Stimulated activated CD8-positive, alpha-beta memory T cell treated with anti-CD3 and anti-CD28 coated beads, Interleukin-15, amount 100 ng/mL, for 24 hours (primary cell): ENCODE results near the gene SLC6A19.

Experiments used
- DNase-seq: peaks from one replicate; pipeline ENCODE4 v3.0.0-alpha.2; 2020; ENCODE audit warnings: low read depth

The SLC6A19 gene

DNA sequence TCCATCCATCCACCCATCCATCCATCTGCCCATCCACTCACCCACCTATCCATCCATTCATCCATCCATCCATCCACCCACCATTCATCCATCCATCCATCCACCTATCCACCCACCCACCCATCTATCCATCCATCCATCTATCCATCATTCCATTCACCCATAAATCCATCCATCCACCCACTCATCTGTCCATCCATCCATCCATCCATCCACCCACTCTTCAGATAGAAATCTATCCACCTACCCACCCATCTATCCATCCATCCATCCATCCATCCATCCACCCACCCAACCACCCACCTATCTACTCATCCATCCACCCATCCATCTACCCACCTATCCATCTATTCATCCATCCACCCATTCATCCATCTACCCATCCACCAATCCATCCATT lies 35.0 kb upstream of the SLC6A19 start:
- no peak for DNase-seq

DNA sequence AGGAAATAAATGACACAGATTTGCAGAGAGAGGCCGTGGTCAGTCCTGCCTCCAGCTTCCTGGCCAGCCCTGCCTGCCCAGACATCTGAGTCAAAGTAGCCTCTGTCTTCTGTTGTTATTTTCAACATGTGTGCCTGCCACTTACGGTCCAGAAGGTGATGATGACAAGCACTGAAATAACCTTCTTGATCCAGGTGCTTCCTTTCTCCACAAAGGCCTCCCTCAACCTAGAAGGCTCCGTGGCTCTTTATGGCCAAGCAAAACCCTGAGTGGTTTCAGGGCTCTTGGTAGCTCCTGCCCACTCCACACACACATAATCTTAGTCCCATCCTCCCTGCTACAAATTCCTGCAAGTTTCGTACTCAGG lies 34.1 kb upstream of the SLC6A19 start:
- no peak for DNase-seq

DNA sequence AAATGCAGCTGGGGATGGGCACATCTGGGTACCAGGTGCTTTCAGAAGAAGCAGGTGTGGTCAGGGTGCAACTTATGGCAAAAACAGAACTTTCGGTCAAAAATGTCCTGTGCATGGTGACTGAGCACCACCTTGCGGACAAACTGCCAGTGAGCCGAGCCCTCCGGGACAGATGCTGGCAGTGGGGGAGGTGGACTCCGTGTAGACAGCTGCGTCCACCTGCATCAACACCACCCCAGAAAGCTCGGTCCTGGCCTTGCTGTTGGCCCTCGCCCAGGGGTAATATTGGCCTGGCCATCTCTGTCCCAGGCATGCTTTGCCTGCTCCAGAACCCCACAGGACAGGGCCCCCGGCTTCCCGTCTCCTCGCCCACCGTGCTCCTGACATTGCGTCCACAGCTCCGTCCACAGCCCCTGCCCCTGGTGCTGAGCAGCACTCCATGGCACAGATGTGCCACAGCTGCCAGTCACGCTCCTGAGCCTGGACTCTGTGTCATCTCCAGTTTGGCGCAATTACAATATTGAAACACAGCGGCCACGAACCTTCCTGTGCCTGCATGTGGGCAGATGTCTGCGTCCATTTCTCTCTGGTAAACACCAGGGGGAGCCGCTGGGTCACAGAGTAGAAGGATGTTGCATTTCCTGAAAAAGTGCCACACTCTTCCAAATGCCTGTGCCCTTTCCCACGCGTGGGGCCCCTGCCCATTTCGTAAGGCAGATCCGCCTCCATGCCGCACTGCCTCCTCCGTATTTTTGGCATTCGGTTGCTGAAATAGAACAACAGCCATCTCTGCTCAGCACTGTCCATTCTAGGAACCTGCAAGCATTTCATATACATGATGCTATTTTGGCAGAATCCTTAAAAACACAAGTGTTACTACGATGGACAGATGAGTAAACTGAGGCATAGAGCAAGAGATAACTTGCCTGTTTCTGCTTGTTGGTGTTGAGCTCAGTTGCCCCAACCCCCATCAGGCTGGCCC lies 33.4 kb upstream of the SLC6A19 start:
- peak; percentile 21 for DNase-seq

DNA sequence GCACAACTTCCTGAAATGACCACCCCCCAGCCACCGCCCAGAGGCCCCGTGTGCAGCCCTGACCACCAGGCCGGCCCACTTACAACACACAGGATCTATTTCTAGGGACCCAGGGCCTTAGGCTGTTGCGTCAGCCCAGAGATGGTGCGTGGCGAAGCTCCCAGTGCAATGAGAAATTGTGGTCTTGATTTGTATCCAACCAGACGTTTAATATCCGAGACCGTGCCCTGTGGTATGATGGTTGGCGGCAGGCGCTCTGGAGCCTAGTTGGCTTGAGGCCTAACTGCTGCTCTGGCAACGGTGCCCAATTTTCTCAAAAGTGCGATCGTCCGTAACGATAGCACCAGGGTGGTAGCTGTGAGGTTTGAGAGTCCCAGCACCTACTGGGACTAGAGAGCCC lies 32.6 kb upstream of the SLC6A19 start:
- DNase-seq = no peak

DNA sequence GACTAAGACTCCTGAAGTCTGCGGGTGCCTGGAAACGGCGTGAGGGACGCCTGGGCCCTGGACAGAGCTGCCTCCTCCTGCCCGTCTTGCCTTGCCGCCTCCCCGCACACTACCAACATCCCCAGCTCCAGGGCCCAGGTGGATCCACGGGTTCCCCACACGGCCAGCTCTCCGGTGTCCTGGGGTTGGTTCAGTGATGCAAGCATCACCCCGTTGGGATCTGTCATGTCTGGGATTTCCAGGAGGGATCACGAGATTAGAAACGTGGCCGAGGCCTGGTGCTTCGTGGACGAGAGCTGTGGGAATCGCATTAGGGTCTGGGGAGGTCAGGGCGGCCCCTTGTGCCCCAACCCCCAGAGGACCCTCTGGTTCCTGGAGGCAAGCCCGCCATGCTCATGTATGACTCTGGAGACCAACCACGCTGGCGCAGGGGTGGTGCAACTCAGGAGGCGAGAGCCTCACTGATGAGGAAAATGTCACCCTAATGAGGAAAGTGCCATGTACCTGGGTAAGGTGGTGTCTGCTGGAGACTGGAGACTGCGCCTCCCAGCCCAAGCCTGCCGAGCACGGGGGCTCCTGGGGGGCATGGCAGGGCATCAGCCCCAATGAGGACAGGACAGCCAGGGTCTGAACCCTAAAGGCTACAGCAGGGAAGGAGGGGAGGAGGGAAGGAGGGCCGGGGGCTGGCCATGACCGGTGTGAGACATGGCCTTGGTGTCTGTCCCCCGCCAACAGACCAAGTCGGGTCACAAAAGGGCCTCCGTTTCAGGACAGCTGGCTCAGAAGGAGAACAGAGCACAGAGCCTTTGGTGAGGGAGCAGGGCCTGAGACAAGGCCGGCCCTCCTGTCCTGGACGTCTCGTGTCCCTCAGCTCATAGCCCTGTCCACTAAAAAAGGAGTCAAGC lies 31.9 kb upstream of the SLC6A19 start:
- no peak for DNase-seq

DNA sequence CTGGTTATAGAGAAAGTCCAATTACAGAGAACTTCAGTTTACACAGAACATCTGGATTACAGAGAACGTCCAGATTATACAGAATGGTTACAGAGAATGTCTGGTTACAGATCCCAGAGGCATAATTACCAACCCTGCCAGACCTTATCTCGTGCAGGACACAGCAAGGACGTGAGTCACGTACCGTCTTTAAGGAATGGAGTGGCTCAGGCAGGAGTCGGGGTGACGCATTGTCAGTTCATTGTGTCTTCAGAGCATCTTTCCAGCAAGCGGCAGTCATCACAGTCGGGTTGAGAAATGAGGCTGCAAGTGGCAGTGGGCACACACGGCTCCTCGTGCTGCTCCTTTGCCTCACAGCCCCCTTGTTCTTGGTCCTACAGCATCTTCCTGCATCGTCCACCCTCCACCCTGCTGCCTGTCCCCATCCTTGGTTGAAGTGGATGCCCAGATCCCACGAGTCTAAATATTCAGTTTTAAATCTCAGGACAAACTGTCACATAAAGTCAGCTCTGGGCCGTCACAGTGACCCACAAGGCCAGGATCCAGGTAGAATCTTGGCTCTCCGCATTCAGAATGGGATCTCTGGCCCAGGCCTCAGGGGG lies 30.0 kb upstream of the SLC6A19 start:
- no peak for DNase-seq

DNA sequence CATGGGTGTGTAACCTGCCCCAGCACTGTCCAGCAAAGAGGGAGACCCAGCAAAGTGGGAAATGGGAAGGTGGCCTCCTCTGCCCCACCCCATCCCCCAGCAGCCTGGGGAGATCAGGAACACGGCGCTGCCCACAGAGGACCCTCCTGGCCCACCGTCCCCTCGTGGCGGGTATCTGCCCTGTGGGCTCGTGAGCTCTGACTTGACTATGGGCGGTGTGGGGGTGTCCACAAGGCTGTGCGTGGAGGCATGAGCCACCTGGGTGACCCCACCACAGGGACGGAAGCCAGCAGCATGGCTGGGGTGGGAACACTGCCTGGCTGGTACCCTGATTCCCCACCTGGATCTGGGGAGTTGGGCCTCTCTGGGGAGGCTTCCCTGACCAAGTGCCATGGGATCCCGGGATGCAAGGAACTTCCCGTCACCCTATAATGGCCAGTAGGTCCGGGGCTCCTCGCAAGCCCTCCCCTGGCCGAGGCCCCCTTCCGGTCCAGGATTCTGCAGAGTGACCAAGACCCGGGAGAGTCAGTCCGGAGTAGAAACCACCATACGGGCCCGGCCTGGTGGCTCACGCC lies 29.3 kb upstream of the SLC6A19 start:
- DNase-seq = no peak

DNA sequence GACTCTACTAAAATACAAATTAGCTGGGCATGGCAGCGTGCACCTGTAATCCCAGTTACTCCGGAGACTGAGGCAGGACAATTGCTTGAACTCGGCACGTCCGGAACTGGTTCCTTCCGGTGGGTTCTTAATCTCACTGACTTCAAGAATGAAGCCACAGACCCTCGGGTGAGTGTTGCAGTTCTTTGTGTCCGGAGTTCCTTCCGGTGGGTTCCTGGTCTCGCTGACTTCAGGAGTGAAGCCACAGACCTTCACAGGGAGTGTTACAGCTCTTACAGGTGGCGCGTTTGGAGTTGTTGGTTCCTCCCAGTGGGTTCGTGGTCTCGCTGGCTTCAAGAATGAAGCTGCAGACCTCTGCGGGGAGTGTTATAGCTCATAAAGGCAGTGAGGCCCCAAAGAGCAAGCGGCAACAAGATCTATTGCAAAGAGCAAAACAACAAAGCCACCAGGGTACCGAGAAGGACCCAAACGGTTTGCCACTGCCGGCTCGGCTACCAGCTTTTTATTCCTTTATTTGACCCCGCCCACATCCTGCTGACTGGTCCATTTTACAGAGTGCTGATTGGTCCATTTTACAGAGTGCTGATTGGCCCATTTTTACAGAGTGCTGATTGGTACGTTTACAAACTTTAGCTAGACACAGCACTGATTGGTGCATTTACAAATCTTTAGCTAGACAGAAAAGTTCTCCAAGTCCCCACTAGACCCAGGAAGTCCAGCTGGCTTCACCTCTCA lies 28.6 kb upstream of the SLC6A19 start:
- DNase-seq = no peak

DNA sequence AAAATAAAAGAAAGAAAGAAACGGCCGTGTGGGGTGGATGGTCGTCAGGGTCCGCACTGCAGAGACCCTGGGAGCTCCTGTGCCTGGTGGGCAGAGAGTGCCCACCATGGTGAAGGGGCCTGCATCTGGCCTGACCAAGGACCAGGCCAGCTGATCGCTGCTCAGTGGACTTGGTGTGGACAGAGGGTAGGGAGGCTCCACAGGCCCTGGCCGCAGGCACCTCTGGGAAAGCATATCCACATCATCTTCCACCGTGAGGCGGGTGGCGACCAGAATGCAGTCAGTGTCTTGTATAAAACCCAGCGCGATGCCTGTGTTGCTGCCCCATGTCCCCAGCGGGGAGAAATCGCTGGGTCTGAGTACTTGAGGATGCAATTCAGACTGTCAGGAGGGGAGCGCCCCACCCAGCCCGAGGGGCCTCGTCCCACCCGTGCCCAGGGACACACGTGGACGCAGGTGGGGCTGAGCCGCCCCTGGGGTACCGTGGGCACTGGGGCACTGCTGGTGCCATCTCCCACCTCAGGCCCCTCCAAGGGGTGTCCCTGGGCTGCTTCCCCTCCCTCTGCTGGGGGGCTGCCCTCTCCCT lies 27.8 kb upstream of the SLC6A19 start:
- no peak for DNase-seq

DNA sequence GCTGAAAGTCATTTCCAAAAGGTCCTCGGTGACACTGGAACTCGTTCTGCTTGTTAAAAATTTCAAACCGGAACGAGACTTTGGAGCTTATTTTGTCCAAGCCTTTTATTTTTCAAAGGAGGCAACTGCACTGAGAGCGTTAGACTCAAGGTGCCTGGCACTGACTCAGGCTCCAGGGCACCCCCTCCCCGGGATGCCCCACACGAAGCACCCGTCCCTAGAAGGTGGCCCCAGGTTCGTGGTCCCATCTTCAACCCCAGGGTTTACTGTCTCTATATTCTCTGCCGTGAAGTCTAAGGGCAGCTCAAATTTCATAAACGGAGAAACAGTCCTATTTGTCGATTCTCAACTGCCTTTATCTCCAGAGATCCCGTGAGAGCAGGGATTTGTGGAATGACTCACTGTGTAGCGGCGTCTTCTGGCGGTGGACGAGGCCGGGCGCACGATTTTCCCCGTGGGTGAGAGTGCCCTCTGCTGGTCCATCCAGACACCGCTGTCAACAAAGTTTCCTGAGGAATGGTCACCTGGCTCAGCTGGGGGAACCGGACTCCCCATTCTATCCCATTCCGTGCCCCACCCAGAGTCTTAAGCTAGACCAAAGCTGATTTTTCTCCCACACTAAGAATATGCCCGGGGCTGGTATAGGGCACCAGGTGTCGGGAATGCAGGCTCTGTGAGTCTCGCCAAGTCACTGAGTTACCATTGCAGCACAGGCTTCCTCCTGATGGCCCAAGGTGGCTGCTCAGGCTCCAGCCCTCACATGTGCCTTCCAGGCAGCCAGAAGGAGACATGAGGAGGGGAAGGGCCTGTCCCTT lies 27.1 kb upstream of the SLC6A19 start:
- peak; percentile 10 for DNase-seq

DNA sequence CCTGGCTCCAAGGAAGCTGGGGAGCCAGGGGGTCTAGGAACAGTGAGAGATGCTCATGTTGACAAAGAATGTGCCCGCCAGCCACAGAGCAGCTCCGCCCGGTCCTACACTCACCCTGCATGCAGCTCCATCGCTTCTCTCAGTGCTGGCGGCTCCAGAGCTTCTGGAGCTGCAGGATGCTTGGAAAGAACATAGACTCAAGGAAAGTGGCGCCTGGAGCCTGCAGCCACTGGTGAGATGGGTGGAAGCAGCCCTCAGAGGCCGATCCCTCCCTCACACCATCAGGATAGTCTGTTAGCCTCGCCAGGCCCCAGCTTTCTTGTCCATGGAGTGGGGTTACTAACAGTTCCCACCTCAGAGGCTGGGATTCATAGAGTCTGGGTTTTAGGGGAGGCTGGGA lies 26.4 kb upstream of the SLC6A19 start:
- DNase-seq = no peak

DNA sequence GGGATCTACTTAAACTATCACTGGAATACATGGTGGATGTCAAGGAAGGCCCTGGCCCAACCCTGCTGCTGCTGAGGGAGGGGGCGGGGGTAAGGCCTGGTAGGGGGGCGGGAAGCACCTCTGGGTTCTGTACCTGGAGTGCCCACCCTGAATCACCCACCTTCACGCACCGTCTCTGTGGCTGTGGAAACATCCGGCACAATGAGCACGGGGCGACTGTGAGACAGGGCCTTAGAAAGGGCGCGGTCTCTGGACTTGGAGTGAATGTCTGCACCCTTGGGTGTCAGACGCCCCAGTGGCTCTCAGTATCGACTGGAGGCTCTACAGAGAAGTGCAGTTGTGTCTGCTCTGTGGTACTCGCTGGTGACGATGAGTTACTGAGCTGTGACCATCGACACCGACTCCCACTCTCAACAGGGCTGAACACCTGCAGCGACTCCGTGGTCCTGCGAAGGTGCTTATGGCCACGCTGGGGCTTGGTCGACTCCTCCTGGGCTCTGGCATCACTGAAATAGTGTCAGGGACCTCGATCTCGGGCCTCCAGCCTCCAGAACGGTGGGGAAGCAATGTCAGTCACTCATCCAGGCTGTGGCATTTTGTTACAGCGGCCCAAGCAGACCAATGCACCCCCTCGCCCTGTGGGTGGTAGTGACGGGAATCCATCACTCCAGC lies 25.5 kb upstream of the SLC6A19 start:
- no peak for DNase-seq

DNA sequence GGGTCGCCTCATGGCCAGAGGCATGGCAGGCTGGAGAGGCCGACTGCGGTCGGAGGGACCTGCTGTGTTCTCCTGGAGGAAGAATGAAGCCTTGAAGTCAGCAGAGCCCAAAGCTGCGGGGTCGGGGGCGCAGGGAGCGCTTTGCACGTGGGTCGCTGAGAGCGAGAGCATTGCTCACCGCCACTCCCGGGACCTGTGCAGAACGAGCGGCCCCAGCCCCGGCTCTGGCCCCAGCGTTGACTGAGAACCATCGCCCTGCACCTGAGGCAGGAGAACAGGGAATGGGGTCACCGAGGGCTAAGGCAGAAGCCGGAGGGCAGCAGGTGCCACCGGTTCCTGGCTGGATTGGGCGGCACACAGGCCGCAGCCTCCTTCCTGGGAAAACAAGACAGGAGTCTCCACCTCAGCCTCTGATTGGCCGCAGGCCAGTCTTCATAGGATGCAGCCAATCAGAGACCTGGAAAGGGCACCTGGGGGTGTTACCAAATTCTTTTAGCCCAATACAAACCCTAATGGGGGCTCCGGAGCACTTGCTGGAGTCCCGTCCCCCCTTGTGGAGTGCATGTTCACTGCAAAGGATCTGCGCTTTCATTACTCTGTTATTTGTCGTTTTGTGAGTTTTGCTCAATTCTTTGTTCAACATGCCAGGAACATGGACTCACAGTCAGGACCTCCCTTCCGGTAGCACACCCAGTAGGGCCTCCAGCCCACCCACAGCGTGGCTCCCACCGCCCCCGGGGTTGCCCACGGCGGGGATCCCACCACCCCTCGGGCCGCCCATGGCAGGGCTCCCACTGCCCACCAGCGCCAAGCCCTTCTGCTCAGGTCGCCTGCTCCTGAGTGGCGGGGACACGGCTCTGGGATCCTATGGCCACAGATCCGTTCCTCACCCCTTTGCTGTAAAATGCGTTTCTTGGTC lies 24.7 kb upstream of the SLC6A19 start:
- no peak for DNase-seq

DNA sequence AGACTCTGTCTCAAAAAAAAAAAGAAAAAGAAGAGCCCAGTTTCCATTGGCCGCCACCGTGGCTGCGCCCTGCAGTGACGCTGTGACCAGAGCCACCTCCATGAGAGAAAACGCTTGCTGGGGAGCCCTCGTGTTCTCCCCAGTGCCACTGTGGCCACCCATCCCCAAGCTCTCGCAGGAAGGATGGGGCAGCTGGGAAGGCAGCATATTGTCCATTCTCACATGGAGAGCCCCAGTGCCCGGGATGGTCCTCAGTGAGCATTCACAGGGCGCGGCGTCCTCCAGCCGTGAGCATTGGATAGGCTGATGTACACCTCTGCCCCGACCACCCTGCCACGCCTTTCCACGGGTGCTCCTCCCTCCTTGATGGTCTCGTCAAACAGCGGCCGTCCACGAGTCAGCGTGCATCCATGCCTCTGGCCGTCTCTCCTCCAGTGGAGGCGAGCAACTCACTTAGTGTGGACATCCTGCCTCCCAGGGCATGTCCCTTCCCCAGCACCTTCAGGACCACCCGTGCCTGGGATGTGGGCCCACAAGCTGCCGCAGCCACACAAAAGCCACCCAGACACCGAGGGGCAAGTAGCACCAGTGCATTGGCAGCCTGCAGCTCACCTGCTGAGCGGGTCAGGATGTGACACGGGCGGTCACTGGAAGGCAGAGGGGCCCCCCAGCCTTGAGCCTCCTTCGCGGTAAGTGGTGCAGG lies 23.4 kb upstream of the SLC6A19 start:
- no peak for DNase-seq

DNA sequence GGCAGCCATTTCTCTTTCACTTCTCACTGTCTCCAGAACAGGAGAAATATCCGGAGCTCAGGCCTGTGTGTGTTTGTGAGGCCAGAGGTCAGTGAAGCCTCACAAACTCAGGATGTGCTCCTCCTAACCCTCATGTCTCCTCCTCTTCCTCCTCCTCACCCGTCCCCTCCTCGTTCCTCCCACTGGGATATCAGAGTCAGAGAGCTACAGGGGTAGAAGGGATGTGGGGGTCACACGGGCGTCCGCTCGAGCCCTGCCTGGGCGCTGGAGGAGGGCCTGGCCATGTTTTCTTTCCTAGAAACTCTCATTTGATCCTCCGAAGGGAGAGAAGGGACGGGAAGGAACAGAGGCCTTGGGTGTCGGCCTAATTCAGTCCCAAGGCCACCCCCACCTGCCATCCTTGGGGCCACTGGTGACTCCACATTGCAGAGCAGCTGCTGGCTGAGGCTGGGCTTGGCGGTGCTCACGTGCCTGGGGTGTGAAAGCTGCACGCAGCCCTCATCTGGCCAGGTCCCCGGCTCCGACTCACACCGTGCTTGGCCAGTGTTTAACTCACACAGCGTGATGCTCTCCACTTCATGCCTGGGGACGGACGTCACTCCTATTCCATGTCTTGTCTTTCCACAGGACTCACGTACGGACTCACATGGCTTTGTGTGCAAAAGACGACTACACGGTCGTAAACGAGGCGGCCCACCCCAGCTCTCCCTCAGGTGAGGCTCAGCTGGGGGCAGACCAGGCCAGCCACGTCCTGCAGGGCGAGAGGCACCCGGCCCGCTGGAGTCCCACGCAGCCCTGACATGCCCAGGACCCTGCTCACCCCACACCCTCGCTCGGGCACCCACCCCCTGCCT lies 22.6 kb upstream of the SLC6A19 start:
- no peak for DNase-seq

DNA sequence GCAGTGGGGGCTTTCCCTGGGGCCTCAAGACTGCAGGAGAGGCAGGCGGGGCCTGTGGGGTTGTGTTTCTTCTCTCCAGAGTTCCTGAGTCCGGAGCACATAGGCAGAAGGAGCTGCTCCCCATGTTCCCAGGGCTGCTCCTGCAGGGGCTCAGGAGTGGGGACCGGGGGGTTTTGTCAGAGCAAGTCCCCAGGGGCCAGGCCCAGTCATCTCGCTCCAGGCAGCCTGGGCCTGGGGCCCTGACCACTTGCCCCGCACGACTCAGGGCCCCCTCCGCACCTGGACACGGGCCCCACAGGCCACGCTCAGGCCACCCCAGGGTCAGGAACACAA lies 22.0 kb upstream of the SLC6A19 start:
- no peak for DNase-seq

DNA sequence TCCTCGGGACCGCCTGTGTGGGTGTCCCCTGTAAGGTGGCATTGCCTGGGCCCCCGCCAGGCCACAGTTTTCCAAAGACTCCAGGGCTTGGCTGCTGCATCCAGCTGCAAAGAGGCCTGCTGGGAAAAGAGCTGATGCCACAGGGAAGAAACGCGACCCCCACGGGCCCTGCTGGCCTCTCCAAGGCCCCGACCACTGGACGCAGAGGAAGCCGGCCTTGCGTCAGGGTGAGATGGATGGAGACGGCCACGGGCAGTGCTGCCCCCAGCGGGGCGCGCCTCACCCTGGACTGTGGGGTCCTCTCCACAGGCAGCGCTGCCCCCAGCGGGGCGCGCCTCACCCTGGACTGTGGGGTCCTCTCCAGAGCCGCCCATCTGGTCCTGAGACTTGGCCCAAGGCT lies 21.3 kb upstream of the SLC6A19 start:
- no peak for DNase-seq
